PFSK-1 (cell line): ENCODE data around the gene RNF2.

Experiments used
- FOXP2 ChIP-seq: optimal IDR thresholded peaks from 2 replicates; pipeline ENCODE3; 2011; ENCODE audit warnings: borderline replicate concordance, control low read depth, inconsistent platforms; ENCODE audit not compliant: insufficient read depth; ENCODE audit errors: extremely low read length, extremely low read depth
- POLR2AphosphoS5 ChIP-seq: IDR thresholded peaks from 2 replicates; pipeline ENCODE4 v1.6.1; 2012; ENCODE audit warnings: low read depth, mild to moderate bottlenecking, control low read depth, low read length, moderate library complexity
- SIN3A ChIP-seq: IDR thresholded peaks from 2 replicates; pipeline ENCODE4 v1.6.1; 2012; ENCODE audit warnings: mild to moderate bottlenecking, low read length, moderate library complexity, borderline replicate concordance; ENCODE audit not compliant: insufficient read depth
- TAF1 ChIP-seq: IDR thresholded peaks from 2 replicates; pipeline ENCODE4 v1.6.1; 2012; ENCODE audit warnings: low read length, control low read depth, borderline replicate concordance; ENCODE audit not compliant: insufficient read depth
- TF ChIP-seq, protein P1 (sequence below), 2 experiments: IDR thresholded peaks; 2 replicates each; pipeline versions ENCODE4 v1.6.1 to v1.8.0; 2011 to 2012; ENCODE audit warnings: low read depth in 2 of 2, low read length in 2 of 2, control low read depth in 1 of 2, inconsistent platforms in 1 of 2, mild to moderate bottlenecking in 1 of 2, moderate library complexity in 1 of 2; ENCODE audit not compliant: insufficient read depth in 1 of 2

Gene RNF2

DNA sequence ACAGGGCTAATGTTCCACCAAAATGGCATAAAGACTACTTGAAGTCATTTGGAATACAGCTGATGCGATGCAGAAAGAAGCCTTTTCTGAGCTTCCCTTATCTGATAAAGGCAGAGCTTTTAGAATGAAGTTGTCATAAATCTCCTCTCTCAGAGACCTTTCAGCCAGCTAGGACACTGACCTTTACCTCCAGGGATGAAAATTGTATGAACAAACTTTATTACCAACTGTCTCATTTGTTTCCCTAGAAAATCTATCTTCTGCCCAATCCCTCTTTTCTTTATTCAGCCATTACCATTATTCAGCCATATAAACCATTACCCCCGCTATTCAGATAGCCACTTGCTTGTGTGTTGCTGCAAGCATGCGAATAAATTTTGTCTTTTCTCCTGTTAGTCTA lies 29.7 kb upstream of the RNF2 start:
- TF ChIP-seq FOXP2 (no peak), SIN3A (no peak), POLR2AphosphoS5 (no peak), TAF1 (no peak)
- TF ChIP-seq, protein P1, sequence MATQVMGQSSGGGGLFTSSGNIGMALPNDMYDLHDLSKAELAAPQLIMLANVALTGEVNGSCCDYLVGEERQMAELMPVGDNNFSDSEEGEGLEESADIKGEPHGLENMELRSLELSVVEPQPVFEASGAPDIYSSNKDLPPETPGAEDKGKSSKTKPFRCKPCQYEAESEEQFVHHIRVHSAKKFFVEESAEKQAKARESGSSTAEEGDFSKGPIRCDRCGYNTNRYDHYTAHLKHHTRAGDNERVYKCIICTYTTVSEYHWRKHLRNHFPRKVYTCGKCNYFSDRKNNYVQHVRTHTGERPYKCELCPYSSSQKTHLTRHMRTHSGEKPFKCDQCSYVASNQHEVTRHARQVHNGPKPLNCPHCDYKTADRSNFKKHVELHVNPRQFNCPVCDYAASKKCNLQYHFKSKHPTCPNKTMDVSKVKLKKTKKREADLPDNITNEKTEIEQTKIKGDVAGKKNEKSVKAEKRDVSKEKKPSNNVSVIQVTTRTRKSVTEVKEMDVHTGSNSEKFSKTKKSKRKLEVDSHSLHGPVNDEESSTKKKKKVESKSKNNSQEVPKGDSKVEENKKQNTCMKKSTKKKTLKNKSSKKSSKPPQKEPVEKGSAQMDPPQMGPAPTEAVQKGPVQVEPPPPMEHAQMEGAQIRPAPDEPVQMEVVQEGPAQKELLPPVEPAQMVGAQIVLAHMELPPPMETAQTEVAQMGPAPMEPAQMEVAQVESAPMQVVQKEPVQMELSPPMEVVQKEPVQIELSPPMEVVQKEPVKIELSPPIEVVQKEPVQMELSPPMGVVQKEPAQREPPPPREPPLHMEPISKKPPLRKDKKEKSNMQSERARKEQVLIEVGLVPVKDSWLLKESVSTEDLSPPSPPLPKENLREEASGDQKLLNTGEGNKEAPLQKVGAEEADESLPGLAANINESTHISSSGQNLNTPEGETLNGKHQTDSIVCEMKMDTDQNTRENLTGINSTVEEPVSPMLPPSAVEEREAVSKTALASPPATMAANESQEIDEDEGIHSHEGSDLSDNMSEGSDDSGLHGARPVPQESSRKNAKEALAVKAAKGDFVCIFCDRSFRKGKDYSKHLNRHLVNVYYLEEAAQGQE (IDR thresholded peaks at IDR 0.05; ENCODE audit: insufficient read depth in 1 of 2, low read depth in 2 of 2, low read length in 2 of 2): no peak

DNA sequence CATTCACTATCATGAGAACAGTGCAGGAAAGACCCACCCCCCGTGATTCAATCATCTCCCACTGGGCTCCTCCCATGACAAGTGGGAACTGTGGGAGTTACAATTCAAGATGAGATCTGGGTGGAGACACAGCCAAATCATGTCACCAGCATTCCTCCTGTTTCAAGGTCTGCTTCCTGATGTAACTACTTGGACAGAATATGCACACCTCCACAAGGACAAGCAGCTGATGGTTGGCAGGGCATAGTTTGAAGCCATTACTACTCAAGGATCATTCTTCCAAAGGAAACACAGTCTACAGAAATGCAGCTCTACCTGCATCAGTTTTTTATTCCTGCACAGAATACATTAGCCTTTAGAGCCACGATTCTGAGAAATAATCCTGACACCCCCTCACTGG lies 28.5 kb upstream of the RNF2 start:
- TF ChIP-seq TAF1 (no peak), SIN3A (no peak), FOXP2 (no peak), POLR2AphosphoS5 (no peak)
- TF ChIP-seq, protein P1 (IDR thresholded peaks at IDR 0.05; ENCODE audit: insufficient read depth in 1 of 2, low read depth in 2 of 2, low read length in 2 of 2): no peak

DNA sequence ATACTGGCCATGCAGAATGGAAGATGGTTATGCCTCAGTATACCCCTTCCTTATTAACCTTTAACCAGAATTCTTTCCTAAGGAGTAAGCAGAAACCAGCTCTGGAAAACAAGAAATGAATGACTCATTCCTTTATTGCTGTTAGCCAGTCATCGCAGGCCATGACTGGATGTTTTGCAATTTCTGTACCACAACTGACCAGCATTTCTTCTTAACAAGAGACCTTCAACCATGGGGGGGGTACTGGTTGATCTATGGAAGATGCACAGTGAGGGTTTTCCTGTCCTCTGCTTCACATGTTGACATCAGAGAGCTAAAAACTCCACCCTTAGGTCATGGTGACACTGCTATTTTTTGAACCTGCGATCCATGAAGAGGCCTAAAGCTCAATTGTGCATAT lies 28.0 kb upstream of the RNF2 start:
- TF ChIP-seq SIN3A (no peak), FOXP2 (no peak), POLR2AphosphoS5 (no peak), TAF1 (no peak)
- TF ChIP-seq, protein P1 (IDR thresholded peaks at IDR 0.05; ENCODE audit: insufficient read depth in 1 of 2, low read depth in 2 of 2, low read length in 2 of 2): no peak

DNA sequence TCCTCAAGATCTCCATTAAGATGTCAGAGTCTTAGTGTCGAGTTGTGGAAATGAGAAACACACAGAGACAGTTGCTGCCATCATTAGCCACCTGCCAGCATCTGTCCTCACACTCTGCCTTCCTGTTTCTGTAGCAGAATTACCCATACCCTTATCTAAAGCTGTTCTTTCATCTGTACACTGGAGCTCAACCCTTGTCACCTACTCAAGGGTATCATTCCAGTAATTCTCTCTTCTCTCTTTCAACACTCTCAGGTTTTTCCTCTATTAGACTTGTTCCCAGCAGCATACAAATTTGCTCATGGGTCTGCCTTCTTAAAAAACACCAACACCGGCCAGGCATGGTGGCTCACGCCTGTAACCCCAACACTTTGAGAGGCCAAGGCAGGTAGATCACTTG lies 27.4 kb upstream of the RNF2 start:
- TF ChIP-seq POLR2AphosphoS5: no peak
- TF ChIP-seq SIN3A: no peak
- no peak for TF ChIP-seq FOXP2
- no peak for TF ChIP-seq TAF1
- TF ChIP-seq, protein P1 (IDR thresholded peaks at IDR 0.05; ENCODE audit: insufficient read depth in 1 of 2, low read depth in 2 of 2, low read length in 2 of 2): no peak
